Stimulated activated CD8-positive, alpha-beta memory T cell treated with anti-CD3 and anti-CD28 coated beads, Interleukin-4, amount 100 ng/mL, for 24 hours (primary cell): ENCODE results near the gene MRPL1.
A peak's percentile ranks its signal among the peaks of the same experiment; 100 is the strongest.
"Not testable (repeated sequence)": the region's sequence is repeated elsewhere in the genome, so short reads cannot be mapped to it uniquely, and the experiment has no call there.

Experiments used
- DNase-seq: peaks from one replicate; pipeline ENCODE4 v3.0.0-alpha.2; 2020; ENCODE audit warnings: low read depth

MRPL1 gene

GRCh38 chr4:77849278-77849965 lies 13.2 kb upstream of the MRPL1 start:
- DNase-seq: no peak

DNA sequence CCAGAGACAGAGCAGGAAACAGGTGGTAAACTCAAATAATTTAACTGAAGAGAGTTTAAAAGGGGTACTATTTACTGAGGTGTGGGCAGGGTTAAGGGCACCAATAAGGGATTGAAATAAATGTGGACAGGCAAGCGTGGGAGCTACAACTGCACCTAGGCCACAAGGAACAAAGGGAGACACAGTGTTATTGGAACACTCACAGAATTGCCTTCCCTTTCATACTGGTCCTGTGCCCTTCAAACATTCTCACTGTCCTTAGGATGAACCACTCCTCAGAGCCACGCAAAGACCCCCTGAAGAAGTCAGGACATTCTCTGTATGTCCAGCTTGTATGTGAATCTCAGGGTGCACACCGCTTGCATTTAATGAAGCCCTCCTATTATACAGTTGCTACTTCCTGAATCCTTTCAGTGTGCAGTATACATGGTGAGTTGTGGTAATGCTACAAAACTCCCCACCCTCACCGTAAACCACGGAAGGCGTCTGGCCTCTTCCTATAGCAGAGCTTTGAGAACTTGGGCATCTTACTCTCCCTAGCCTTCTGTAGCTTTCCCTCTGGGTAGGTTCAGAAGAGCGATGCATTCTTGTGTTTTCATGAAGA lies 9.6 kb upstream of the MRPL1 start:
- DNase-seq: peak; percentile 37

DNA sequence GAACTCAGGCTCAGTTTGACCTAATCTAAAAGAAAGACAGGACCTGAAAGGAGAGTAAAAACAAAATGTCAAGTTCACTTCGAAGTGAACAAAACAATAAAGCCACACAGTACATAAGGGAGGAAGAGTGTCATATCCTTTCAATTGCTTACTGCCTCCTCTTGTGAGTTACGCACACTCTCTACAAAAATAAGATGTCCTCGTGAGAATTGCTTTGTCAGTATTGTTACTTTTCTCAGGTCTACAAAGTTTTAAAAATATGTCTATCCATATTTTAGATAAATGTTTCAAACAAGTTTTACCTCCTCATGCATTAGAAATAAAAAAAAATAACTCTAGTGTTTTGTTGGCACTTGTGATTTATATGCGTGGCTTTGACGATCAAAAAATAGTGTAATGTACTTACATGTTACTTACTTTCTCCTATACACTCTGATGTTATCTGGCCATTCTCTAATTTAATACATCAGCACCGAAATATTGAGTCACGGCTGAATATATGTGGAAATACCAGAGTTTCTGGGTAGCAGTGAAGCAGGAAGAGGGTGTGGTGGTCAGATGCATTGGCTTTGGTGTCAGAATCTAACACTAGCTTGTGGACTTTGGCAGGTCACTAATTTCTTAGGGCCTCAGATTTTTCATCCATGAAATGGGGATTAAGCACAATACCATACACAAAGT lies 8.1 kb upstream of the MRPL1 start:
- no peak for DNase-seq

DNA sequence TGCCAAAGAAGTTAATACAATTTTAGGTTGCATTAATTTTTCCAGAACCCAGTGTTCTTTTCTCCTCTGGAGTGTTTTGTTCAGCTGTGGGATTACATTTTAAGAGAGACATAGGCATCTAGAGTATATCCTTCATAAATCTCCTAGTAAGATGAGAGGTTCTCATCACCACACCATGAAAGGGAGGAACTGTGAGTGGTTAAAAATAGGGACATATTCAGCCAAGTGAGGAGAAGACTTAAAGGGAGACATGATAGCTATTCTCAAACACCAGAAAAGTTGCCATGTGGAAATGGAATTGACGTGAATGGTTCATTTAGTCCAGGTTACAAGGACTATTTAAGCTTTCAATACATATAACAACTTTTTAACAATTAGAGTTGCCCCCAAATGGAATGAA lies 6.5 kb upstream of the MRPL1 start:
- no peak for DNase-seq

- DNase-seq: no peak
These were observed 3.4 kb upstream of the MRPL1 start for GRCh38 chr4:77859256-77859655.

DNA sequence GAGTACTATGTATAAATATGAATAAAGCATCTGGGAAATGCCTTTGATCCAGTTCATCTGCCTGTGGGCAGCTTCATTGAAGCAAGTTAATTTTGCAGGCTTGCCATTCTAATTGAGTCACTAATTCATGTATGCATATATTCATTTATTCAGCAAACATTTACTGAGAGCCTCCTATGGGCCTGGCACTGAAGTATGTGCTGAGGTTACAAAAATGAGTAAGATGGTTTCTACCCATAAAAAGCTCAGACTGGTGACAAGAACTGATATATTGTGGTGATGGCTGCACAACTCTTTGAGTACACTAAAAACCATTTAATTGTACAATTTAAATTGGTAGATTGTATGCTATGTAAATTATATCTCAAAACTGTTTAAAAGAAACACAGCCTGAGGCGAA lies 1.1 kb upstream of the MRPL1 start:
- DNase-seq: no peak

GRCh38 chr4:77863341-77863740 lies 711 bp downstream of the MRPL1 start:
- not testable (repeated sequence) for DNase-seq

DNA sequence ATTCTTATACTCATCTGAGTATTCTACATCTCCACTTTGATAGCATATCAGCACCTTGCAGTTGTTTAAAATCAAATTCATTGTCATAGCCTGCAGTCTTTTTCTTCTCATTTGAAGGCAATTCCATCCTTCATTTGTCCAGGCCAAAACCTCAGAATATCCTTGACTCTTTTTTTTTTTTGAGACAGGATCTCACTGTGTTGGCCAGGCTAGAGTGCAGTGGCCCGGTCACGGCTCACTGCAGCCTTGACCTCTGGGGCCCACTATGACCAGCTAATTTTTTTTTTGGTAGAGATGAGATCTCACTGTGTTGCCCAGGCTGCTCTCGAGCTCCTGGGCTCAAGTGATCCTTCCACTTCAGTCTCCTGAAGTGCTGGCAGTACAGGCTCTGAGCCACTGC lies 2.6 kb downstream of the MRPL1 start:
- no peak for DNase-seq

- no peak for DNase-seq
These were observed 10.3 kb downstream of the MRPL1 start for GRCh38 chr4:77872723-77873445.

DNA sequence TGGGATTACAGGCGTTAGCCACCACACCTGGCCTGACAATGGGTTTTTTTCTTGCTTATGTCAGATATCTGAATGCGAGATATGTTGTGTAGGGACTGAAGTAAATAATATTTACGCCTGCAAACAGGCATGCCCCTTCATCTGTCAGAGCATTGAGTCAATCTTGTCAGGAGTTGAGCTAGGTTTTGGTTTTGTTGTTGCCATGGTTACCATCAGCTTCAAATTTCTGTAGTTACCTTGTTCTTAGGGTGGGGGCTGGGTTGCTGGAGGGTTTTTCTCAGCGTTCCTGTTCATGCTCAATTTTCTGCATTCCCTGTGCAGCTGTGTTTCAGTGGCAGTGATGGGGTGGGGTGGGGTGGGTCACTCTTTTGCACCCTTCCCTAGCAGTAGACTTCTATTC lies 14.5 kb downstream of the MRPL1 start:
- no peak for DNase-seq

DNA sequence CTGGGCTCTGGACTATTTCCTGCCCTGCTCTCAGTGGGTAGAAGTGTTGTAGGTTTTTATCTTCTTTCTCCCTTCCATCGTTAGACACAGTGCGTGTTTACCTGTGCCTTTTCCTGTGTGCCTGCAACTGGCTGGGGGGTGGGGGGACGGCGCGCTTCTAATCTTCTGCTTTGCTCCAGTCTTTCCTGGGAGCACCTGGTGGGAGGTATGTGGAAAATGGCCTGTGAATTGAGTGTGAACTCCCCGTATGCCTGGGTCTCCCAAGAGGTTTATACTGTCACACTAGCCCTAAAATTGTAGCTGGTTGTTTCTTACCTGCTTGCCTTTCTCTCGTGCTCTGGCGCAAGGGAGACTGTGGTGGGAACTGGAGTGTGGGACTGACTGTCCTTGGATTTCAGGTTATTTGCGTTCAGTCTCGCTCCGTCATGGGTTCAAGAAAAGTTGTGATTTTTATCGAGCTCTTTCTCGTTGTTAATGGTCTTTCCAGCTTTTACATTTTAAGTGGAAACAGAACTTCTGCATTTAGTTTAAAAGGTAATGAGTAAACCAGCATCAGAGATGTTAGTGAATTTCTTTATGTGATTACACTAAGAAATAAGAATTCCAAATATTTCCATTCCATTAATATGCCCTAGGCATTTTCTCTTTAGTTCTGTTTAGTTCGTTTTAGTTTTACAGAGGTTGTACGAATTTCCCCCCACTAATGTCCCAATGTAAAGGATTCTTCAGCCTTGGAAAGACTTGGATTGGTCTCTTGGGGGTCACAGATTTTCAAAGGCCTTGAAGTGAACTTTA lies 15.3 kb downstream of the MRPL1 start:
- DNase-seq: no peak

DNA sequence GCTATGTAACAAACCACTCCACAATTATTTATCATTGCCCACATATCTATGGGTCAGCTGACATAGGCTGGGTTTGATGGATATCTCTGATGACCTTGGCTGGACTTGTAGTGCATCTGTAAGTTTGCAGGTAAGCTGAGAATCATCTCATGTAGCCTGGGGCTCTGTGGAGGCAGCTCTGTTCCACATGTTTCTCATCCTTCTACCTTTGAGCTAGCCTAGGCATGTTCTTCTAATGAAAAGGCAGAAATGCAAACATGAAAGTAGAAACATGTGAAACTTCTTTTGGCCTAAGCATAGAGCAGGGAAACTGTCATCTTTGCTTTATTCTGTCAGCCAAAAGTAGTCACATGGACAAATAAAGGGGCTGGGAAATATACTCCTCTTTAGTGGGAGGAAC lies 18.2 kb downstream of the MRPL1 start:
- no peak for DNase-seq

DNA sequence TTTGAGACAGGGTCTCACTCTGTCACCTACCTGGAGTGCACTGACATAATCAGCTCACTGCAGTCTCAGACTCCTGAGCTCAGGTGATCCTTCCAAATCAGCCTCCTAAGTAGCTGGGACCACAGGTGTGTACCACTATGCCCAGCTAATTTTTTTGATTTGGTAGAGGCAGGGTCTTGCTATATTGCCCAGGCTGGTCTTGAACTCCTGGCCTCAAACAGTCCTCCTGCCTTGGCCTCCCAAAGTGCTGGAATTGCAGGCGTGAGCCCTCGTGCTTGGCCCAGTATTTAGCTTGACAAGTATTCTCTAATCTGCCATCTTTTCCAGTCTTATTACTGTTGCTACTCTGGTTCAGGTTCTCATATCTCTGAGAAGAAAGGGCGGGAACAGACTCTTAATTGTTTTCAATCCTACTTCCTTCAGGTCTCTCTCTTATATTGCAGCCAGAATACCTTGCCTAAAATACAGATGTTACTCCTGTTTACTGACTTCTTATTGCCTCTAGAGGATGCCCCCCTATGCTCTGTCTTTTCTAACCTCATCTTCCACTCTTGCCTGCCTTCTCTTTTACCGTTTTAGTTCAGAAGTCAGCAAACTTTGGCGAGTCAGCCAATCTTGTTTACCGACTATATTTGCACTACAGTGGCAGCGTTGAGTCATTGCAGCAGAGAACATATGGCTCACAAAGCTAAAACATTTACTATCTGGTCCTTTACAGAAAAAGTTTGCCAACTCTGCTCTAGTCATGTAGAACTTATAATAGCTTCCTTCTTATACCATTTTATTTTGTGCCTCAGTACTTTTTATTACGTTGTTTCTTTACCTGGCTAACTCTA lies 19.0 kb downstream of the MRPL1 start:
- DNase-seq: no peak

DNA sequence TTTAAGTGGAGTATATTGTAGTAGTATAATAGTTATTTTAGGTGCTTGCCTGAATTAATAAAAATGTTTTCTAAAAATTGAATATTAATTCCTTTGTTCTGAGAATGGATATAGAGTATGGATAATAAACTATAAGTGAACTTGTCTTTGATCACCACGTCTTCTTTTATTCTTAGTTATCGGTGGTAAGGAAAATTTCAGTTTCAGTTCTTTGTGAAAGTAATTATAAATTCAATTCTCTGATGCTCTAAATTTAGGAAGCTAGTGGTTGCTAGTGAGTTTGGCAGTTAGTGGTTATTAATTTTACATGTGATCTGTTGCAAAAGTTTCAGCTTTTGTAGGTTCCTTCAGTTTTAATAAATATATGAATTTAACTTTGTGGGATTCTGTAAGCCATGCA lies 30.8 kb downstream of the MRPL1 start:
- DNase-seq: no peak

GRCh38 chr4:77899607-77900006 lies 37.0 kb downstream of the MRPL1 start:
- no peak for DNase-seq

DNA sequence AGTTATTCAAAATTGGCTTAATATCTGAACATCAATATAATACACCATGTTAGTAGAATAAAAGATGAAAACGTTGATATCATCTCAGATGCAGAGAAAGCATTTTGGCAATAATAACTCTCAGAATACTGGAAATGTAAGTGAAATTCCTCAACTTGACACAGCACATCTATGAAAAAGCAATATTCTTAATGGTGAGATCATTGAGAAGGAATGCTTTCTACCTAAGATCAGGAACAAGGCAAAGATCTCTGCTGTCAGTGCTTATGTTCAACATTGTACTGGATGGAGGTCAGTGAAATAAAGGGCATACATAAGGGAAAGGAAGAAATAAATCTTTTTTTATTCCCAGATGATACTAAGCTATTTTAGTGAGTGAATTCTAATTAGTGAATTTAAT lies 40.6 kb downstream of the MRPL1 start:
- DNase-seq: no peak

DNA sequence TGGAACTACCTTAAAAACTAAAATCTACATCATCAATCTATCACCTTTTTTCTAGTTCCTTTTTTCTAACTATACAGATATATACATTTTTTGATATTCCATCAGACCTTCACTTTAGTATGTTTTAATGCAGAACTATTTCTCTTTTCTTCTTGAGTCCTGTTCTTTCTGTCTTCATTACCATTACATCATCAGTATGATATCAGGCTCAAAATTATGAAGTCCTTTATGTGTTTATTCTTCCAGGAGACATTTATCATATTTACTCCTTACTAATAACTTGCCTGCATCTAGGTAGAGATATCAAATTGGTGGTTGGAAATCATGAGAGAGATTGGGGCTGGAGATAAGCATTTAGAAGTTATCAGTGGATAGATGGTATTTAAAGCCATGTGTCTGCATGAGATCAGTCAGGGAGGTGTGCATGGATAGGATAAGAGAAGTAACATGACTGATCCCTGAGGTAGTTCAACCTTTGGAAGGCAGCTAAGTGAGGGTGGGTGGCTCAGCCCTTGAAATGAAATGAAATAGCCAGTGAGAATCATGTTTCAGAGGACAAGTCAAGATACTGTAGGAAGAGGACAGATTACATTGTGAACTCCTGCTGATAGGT lies 43.1 kb downstream of the MRPL1 start:
- no peak for DNase-seq

DNA sequence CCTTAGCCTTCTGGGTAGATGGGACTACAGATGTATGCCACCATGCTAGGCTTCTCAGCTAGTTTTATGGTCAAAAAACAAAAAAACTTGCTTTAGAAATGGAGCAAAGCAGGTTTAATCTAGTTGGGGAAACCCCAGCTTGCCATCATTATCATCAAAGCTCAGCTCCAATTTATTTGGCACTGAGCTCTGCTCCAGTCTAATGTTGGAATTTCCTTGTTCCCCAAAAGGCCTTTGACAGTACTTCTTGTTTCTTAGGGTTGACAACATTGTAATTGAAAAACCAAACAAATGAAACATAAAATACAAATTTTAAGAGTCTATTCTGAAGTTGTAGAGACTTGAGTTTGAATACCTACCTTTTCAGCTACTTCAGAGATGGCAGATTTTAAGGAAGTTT lies 48.0 kb downstream of the MRPL1 start:
- no peak for DNase-seq

- no peak for DNase-seq
These were observed 48.5 kb downstream of the MRPL1 start for GRCh38 chr4:77911091-77911490.

DNA sequence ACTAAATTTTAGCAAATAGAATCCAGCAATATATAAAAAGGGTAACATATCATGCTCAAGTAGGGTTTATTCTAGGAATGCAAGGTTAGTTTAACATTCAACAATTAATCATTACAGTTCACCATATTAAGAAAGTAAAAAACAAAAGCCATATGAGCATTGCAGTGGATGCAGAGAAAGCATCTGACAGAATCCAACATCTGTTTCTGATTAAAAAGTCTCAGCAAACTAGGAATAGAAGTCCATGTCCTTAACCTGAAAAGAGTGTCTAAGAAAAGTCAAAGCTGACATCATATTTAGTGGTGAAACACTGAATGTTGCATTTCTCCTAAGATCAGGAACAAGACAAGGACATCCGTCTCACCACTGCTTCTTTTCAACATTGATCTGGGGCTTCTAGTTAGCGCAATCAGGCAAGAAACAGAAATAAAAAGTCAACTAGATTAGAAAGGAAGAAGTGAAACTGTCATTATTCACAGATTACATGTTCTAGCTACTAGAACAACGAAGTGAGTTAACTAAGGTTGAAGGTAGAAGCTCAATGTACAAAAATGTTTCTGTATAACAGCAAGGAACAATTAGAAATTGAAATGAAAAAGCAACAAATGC lies 49.3 kb downstream of the MRPL1 start:
- no peak for DNase-seq
